Mesenchymal stem cell (in vitro differentiated cells and primary cell): Measurements from ENCODE around the gene CCDC191.

Source experiments
- DNase-seq: peaks from one replicate; pipeline ENCODE4 v3.0.0-alpha.2; 2013
- H2AFZ ChIP-seq: one replicate; pipeline ENCODE4 v1.6.1; 2013; ENCODE audit warnings: low read depth, mild to moderate bottlenecking, control low read depth, inconsistent platforms, low read length, moderate library complexity
- H2AK5ac ChIP-seq: 2 replicates; pipeline ENCODE4 v1.6.1; 2013; ENCODE audit warnings: low read length, moderate library complexity, mild to moderate bottlenecking, inconsistent platforms; ENCODE audit not compliant: severe bottlenecking
- H2BK120ac ChIP-seq: one replicate; pipeline ENCODE4 v1.6.1; 2013; ENCODE audit warnings: low read depth, mild to moderate bottlenecking, inconsistent platforms, low read length, moderate library complexity
- H2BK12ac ChIP-seq, 2 experiments: one replicate each; pipeline ENCODE4 v1.6.1; 2013; ENCODE audit warnings: inconsistent platforms in 2 of 2, low read length in 2 of 2, mild to moderate bottlenecking in 2 of 2, moderate library complexity in 2 of 2, control low read depth in 1 of 2
- H2BK15ac ChIP-seq: one replicate; pipeline ENCODE4 v1.6.1; 2013; ENCODE audit warnings: mild to moderate bottlenecking, low read depth, inconsistent platforms; ENCODE audit not compliant: poor library complexity, severe bottlenecking
- H2BK5ac ChIP-seq: 2 replicates; pipeline ENCODE4 v1.6.1; 2013; ENCODE audit warnings: low read depth, mild to moderate bottlenecking, low read length, control low read depth, inconsistent platforms; ENCODE audit not compliant: poor library complexity, severe bottlenecking
- H3K14ac ChIP-seq, 2 experiments: one replicate each; pipeline ENCODE4 v1.6.1; 2013; ENCODE audit warnings: inconsistent platforms in 2 of 2, low read length in 2 of 2, control low read depth in 1 of 2, mild to moderate bottlenecking in 1 of 2, moderate library complexity in 1 of 2
- H3K18ac ChIP-seq, 2 experiments: one replicate each; pipeline ENCODE4 v1.6.1; 2013; ENCODE audit warnings: inconsistent platforms in 2 of 2, low read length in 2 of 2, control low read depth in 1 of 2, low read depth in 1 of 2, mild to moderate bottlenecking in 1 of 2
- H3K23ac ChIP-seq, 2 experiments: one replicate each; pipeline ENCODE4 v1.6.1; 2013; ENCODE audit warnings: inconsistent platforms in 2 of 2, low read length in 2 of 2, mild to moderate bottlenecking in 2 of 2, moderate library complexity in 2 of 2, control low read depth in 1 of 2
- H3K27ac ChIP-seq: 2 replicates; pipeline ENCODE4 v1.5.1; 2013; ENCODE audit warnings: mild to moderate bottlenecking, moderate library complexity, low read length, control low read depth, inconsistent platforms; ENCODE audit not compliant: poor library complexity, severe bottlenecking
- H3K27me3 ChIP-seq, 2 experiments: 2 replicates each; pipeline versions ENCODE4 v1.6.1 to v1.7.0; 2013; ENCODE audit warnings: low read length in 2 of 2, mild to moderate bottlenecking in 2 of 2, moderate library complexity in 2 of 2, control low read depth in 1 of 2, inconsistent platforms in 1 of 2; ENCODE audit not compliant: control insufficient read depth in 1 of 2, insufficient read depth in 1 of 2
- H3K36me3 ChIP-seq, 2 experiments: 2 replicates each; pipeline versions ENCODE4 v1.6.1 to v1.7.0; 2013; ENCODE audit warnings: low read length in 2 of 2, control low read depth in 1 of 2, inconsistent platforms in 1 of 2, low read depth in 1 of 2, mild to moderate bottlenecking in 1 of 2; ENCODE audit not compliant: insufficient read depth in 2 of 2, control insufficient read depth in 1 of 2
- H3K4ac ChIP-seq, 2 experiments: one replicate each; pipeline ENCODE4 v1.6.1; 2013; ENCODE audit warnings: inconsistent platforms in 2 of 2, low read length in 2 of 2, mild to moderate bottlenecking in 2 of 2, moderate library complexity in 2 of 2, control low read depth in 1 of 2, low read depth in 1 of 2
- H3K4me1 ChIP-seq: 2 replicates; pipeline ENCODE4 v1.6.1; 2013; ENCODE audit warnings: low read depth, low read length, control low read depth; ENCODE audit not compliant: control insufficient read depth, insufficient read depth
- H3K4me2 ChIP-seq: 2 replicates; pipeline ENCODE4 v1.6.1; 2013; ENCODE audit warnings: low read length, mild to moderate bottlenecking, inconsistent platforms; ENCODE audit not compliant: poor library complexity, severe bottlenecking
- H3K4me3 ChIP-seq, 2 experiments: 2 replicates each; pipeline versions ENCODE4 v1.5.1 to v1.7.0; 2013; ENCODE audit warnings: low read length in 2 of 2, mild to moderate bottlenecking in 2 of 2, control low read depth in 1 of 2, low read depth in 1 of 2; ENCODE audit not compliant: insufficient read depth in 1 of 2
- H3K79me1 ChIP-seq: replicated peaks from 2 replicates; pipeline ENCODE4 v1.6.1; 2013; ENCODE audit warnings: mild to moderate bottlenecking, control low read depth, low read length, inconsistent platforms; ENCODE audit not compliant: poor library complexity, severe bottlenecking
- H3K9ac ChIP-seq: 2 replicates; pipeline ENCODE4 v1.7.0; 2013; ENCODE audit warnings: mild to moderate bottlenecking, low read length, moderate library complexity
- H3K9me3 ChIP-seq: 2 replicates; pipeline ENCODE4 v1.7.0; 2013; ENCODE audit warnings: mild to moderate bottlenecking, low read length; ENCODE audit not compliant: control insufficient read depth
- H4K8ac ChIP-seq: one replicate; pipeline ENCODE4 v1.6.1; 2013; ENCODE audit warnings: inconsistent platforms, mild to moderate bottlenecking, low read length, moderate library complexity
- H4K91ac ChIP-seq: one replicate; pipeline ENCODE4 v1.6.1; 2013; ENCODE audit warnings: mild to moderate bottlenecking, low read length, inconsistent platforms
- whole genome bisulfite sequencing: methylation state at CpG from one replicate; pipeline ENCODE4 v1.1.7; 2013; ENCODE audit warnings: mixed read lengths; 5-methylcytosine and 5-hydroxymethylcytosine counted together

The CCDC191 gene

GRCh38 chr3:114033721-114034120, 22.6 kb downstream of the CCDC191 start:
- H2BK120ac ChIP-seq, result no peak overlapping the region

GRCh38 chr3:114026331-114026730, 30.0 kb downstream of the CCDC191 start:
- Histone ChIP-seq H3K18ac (no peak overlapping the region), H4K8ac (no peak overlapping the region), H3K9ac (no peak overlapping the region), H3K4me2 (no peak overlapping the region), H2BK120ac (no peak overlapping the region), H3K27me3 (no peaks in the 10 kb centered on the region), H2BK5ac (no peak overlapping the region), H4K91ac (no peak overlapping the region), H3K4ac (no peak overlapping the region), H3K79me1 (no peaks in the 10 kb centered on the region), H3K36me3 (peaks cover 0 to 3% of the 10 kb centered on the region in 2 experiments), H2BK12ac (no peak overlapping the region), H2AFZ (no peak overlapping the region), H3K14ac (no peak overlapping the region), H3K4me1 (no peaks in the 10 kb centered on the region), H3K4me3 (no peak overlapping the region), H3K9me3 (no peaks in the 10 kb centered on the region), H2BK15ac (no peak overlapping the region), H3K27ac (no peak overlapping the region), H3K23ac (no peak overlapping the region), H2AK5ac (no peak overlapping the region)
- WGBS, result no CpG with 5 or more reads among the region's 2 CpGs
- DNase-seq, result no peak

More at GRCh38 chr3:114033721-114034120, 22.6 kb downstream of the CCDC191 start:
- Histone ChIP-seq H2AK5ac (no peak overlapping the region), H3K4me2 (no peak overlapping the region), H3K9me3 (no peaks in the 10 kb centered on the region), H3K14ac (no peak overlapping the region), H3K27ac (no peak overlapping the region), H3K4me1 (no peaks in the 10 kb centered on the region), H2BK5ac (no peak overlapping the region), H3K18ac (no peak overlapping the region), H3K4me3 (no peak overlapping the region), H4K8ac (no peak overlapping the region), H3K36me3 (peaks cover 0 to 33% of the 10 kb centered on the region in 2 experiments), H2BK15ac (no peak overlapping the region), H2AFZ (no peak overlapping the region), H4K91ac (no peak overlapping the region), H3K23ac (no peak overlapping the region), H2BK12ac (no peak overlapping the region), H3K27me3 (no peaks in the 10 kb centered on the region), H3K79me1 (no peaks in the 10 kb centered on the region), H3K4ac (no peak overlapping the region), H3K9ac (no peak overlapping the region)
- no CpG with 5 or more reads among the region's 1 CpG for WGBS
- DNase-seq, result no peak

- no peak overlapping the region for H3K4ac ChIP-seq
- no peak overlapping the region for H4K8ac ChIP-seq
- H4K91ac ChIP-seq, result no peak overlapping the region
- no peaks in the 10 kb centered on the region for H3K79me1 ChIP-seq
- DNase-seq, result no peak
- H2BK12ac ChIP-seq, result no peak overlapping the region
- no peak overlapping the region for H2BK120ac ChIP-seq
- H3K23ac ChIP-seq, result no peak overlapping the region
- H3K27me3 ChIP-seq, result no peaks in the 10 kb centered on the region
- H3K4me2 ChIP-seq, result no peak overlapping the region
- 96% methylated on average over 2 of the region's 2 CpGs for WGBS
- H2AK5ac ChIP-seq, result no peak overlapping the region
- H2BK15ac ChIP-seq, result no peak overlapping the region
- H3K4me3 ChIP-seq, result no peak overlapping the region
- no peak overlapping the region for H3K14ac ChIP-seq
- no peaks in the 10 kb centered on the region for H3K9me3 ChIP-seq
- peaks cover 0 to 3% of the 10 kb centered on the region in 2 experiments for H3K36me3 ChIP-seq
- H3K4me1 ChIP-seq, result no peaks in the 10 kb centered on the region
- H2BK5ac ChIP-seq, result no peak overlapping the region
- no peak overlapping the region for H3K18ac ChIP-seq
- no peak overlapping the region for H3K9ac ChIP-seq
- no peak overlapping the region for H2AFZ ChIP-seq
- no peak overlapping the region for H3K27ac ChIP-seq
Observed at GRCh38 chr3:114025451-114025850, 30.9 kb downstream of the CCDC191 start.

GRCh38 chr3:114022145-114022802, 34.1 kb downstream of the CCDC191 start:
- Histone ChIP-seq H2BK5ac (no peak overlapping the region), H3K23ac (no peak overlapping the region), H2AFZ (no peak overlapping the region), H3K9ac (no peak overlapping the region), H3K79me1 (no peaks in the 10 kb centered on the region), H2BK120ac (no peak overlapping the region), H3K36me3 (no peaks in the 10 kb centered on the region), H2BK12ac (no peak overlapping the region), H3K27ac (no peak overlapping the region), H3K9me3 (no peaks in the 10 kb centered on the region), H3K27me3 (no peaks in the 10 kb centered on the region), H2AK5ac (no peak overlapping the region), H4K8ac (no peak overlapping the region), H3K4me2 (no peak overlapping the region), H3K4me3 (no peak overlapping the region), H4K91ac (no peak overlapping the region), H3K4ac (no peak overlapping the region), H3K14ac (no peak overlapping the region), H2BK15ac (no peak overlapping the region), H3K4me1 (no peaks in the 10 kb centered on the region), H3K18ac (no peak overlapping the region)
- WGBS, result 86% methylated on average over 1 of the region's 4 CpGs
- DNase-seq, result no peak
